Ureter (tissue), 1 donor: ENCODE measurements around the gene LMOD3. TPM values are rescaled to one million over a fixed set of nuclear protein-coding genes. Genes with fewer than 3 reads are reported as not detected.

ENCODE experiments used
- DNase-seq: peaks from one replicate; pipeline ENCODE4 v3.0.0-alpha.2; 2020; ENCODE audit warnings: low spot score
- total RNA-seq: library from RNA; stranded (reverse); gene quantifications from one replicate; pipeline ENCODE4 v1.2.4, GENCODE V29; 2023
- donor health status: DM: yes; HTN: yes; CAD: no.

The LMOD3 gene
- total RNA-seq, 1 donor from 2014 or later: 0.13 TPM

GRCh38 chr3:69058180-69058946, 64.0 kb downstream of the LMOD3 start:
- no peak for DNase-seq

Other genes starting within 250 kb of the LMOD3 start
- gene TAFA4, start 190.0 kb downstream of the LMOD3 start, total RNA-seq: not detected
- 81.0 TPM for gene EOGT, start 108.9 kb downstream of the LMOD3 start, total RNA-seq
- 39.1 TPM for gene TMF1, start 70.3 kb downstream of the LMOD3 start, total RNA-seq
- gene UBA3, start 42.2 kb downstream of the LMOD3 start, total RNA-seq: 72.4 TPM
- 106 TPM for gene ARL6IP5, start 37.7 kb downstream of the LMOD3 start, total RNA-seq